HG02588 (cell line): ENCODE measurements around the gene UBA1.

Experiments
- ATAC-seq: cut with Tn5 transposase; IDR thresholded peaks from one replicate; pipeline ENCODE4 v1.9.1; 2021; ENCODE audit warnings: mild to moderate bottlenecking, moderate library complexity; ENCODE audit not compliant: unreplicated experiment

UBA1 gene

DNA sequence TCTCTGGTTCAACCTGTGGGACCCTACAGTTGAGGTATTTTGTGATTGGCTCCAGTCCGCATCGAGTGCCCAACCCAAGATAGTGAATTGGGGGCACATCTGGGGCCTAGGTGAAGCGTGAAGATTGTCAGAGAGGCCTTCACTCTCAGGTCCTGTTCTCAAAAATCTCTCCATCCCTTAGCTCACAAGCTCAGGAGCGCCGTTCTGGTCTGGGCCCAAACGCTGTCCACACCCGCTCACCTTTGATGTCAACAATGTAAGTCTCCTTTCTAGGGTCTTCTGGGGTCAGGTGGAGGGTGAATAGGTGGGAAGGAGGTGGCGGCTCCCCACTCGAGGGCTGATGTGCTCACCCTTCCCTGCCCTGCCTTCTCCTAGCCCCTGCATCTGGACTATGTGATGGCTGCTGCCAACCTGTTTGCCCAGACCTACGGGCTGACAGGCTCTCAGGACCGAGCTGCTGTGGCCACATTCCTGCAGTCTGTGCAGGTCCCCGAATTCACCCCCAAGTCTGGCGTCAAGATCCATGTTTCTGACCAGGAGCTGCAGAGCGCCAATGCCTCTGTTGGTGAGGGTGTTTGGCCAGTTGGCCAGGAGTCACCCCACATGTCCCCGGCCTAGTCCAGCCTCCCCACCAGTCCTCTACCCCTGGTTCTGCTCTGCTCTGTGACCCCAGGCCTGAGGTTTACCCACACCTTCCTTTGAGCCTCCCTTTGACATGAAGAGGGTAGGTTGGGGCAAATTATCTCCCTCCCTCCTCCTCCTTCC is 17.2 kb downstream of the UBA1 start:
- ATAC-seq, result no peak

DNA sequence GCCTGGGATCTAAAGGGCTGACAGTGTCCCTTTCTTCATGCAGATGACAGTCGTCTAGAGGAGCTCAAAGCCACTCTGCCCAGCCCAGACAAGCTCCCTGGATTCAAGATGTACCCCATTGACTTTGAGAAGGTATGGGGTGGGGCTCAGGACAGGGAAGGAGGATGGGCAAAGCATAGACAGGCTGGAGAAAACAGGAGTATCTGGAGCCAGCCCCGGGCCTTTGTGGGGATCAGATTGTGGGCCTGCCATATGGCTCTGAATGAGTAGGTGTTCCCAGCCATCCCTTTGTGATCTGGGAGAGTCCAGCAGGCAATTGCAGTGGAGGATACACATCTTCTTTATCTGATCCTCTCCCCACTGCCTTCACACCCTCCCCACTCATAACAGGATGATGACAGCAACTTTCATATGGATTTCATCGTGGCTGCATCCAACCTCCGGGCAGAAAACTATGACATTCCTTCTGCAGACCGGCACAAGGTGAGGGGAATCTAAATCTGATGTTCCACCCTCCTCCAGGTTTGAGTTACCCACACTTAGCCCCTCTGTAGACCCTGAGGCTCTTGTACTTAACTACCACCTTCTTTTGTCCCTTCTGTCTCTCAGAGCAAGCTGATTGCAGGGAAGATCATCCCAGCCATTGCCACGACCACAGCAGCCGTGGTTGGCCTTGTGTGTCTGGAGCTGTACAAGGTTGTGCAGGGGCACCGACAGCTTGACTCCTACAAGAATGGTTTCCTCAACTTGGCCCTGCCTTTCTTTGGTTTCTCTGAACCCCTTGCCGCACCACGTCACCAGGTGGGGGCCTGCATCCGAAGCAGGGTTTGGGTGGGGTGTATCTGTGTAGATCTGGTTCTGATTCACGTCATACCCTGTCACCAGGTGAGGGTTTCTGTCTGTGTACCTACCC is 19.0 kb downstream of the UBA1 start:
- ATAC-seq, result no peak

DNA sequence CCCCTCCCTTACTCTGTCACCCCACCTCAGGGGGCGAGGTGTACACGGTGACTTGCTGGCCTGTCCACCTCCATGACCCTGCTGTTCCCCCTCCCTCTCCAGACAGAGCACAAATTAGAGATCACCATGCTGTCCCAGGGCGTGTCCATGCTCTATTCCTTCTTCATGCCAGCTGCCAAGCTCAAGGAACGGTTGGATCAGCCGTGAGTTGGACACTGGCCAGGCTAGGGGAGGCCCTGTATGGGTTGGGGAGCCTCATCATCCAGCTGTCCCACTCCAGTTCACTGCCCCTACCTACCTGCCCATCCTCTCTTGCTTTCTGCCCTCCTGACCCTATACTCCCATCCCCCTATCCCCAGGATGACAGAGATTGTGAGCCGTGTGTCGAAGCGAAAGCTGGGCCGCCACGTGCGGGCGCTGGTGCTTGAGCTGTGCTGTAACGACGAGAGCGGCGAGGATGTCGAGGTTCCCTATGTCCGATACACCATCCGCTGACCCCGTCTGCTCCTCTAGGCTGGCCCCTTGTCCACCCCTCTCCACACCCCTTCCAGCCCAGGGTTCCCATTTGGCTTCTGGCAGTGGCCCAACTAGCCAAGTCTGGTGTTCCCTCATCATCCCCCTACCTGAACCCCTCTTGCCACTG is 20.9 kb downstream of the UBA1 start:
- ATAC-seq, result no peak

DNA sequence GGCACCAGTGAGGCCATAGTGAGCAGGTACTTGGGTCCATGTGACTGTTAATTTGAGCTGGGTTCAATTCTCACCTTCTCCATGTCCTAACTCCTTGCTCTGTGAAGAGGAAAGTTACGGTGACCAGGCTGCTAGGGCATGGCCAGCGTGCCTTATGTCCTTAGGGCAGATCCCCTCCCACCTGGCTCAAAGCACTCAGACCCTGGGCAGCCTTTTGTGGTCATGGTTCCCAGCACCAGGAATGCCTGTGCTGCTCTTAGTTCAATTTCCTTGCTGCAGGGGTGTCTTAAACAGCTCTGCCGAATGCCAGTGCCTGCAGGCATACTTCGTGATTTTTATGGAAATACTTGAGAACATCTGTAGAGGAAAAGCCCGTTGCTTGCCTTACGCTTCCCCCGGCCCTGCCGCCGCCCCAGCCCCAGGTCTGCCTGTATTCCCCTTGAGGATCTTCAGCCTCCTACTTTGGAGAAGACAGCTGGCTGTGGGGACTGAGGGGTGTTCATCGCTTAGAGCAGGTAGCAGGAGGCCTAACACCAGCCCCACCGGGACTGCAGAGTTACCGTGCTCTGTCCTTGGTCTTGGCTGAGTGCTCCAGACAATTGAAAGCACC is 21.8 kb downstream of the UBA1 start:
- no peak for ATAC-seq

DNA sequence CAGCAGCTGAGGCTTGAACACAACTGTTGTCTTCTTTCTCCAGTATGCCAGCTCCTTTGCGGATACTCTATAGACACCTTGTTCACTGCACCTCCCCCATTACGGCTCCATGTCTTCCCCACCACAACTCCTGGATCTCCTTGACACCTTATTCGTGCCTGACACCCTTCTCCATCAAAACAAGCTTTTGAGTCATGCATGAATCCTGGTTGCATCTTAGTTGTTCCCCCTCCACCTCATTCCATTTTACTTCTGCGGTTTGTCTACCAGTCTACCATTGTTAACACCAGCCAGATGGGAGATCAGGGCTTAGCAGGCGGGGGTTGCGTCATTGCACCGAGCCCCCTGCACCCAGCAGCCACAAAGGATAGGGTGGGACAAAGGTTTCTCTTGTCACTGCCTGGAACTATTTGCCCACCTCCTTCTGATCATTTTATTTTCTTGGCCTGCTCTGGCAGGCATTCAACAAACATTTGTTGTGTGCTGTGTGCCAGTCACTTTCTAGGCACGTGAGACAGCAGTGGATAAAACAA is 22.8 kb downstream of the UBA1 start:
- ATAC-seq, result no peak

DNA sequence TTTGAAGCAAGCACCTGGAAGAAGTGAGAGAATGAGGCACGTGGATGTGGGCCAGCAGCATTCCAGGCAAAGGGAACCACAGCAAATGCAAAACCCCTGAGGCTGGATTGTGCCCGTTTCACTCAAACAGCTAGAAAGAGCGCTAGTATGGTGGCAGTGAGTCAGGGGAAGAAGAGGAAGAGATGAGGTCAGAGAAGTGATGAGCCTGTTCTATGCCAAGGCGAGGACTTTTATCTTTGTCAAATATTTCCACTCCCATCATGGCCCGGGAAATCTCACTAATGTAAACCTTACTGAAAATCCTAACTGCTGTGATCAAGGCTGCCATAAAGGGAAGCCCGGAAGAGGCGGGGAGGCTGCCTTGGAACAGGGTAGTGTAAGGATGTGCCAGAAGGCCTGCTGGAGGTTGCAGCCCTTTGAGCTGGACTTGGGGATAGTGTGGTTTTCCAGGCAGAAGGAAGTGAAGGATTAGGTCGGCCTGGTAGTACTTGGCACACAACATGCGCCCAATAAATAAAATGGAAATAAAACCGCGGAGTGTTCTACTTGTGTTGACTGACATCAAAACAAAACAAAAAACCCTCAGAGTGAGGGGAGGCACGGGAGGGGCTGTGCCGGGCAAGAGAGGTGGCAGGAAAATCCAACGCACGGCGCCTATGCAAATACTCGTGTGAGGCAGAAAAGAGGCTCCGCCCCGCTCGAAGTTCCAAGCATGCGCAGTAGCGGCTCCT is 23.7 kb downstream of the UBA1 start:
- no peak for ATAC-seq

DNA sequence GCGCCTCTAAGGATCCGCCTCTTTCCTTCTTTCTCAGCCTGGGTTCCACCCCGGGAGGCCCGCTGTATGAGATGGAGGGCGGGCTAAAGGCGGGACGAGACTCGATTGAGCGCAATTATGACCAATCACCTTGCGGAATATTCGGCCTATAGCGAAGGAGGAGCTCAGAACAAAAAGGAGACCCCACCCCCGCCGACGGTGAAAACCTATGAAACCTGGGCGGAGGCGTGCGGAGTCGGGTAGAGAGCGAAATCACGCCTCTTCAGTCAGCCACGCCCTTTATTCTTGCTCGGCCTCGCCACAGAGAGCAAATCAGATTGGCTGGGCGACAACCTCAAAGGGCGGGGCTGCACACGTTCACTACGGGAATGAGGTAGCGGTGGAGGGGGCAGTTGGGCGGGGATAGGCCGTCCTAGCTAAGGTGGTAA is 24.2 kb downstream of the UBA1 start:
- ATAC-seq, result peak; percentile 86

DNA sequence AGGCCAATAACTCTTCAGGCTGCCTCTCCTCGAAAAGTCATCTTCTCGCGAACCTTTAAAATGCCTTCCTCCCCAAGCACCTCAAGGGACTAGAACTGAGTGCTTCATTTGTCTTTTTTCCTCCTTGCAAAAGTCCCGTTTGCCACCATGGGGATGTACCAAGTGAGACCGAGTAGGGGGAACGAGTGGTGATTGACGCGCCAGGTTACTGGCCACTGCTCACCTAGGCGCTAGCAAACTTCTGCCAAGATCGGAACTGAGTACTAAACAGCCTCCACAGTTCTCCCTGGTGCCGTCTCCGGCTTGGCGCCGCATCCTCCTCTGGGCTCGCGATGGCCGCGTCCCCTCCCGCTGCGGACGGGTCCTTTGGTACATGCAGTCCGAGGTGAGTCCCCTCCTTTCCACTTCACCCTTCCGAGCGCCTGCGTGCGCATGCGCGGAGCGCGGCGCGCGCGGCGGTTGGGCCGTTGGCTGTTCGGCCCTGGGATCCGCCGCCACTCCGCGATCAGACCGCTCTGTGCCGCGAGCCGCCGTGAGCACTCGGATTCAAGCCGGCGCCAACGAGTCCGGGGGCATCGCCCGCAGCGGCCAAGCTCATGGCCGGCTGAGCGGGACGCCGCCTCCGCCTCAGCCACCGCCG is 24.8 kb downstream of the UBA1 start, which contains the start of gene CDK16:
CDK16 (plus strand) TSS at position 402 of the 640 bp plus-strand sequence. CDS start 4,877 bp downstream, outside the sequence.
- ATAC-seq, result peak; percentile 39

DNA sequence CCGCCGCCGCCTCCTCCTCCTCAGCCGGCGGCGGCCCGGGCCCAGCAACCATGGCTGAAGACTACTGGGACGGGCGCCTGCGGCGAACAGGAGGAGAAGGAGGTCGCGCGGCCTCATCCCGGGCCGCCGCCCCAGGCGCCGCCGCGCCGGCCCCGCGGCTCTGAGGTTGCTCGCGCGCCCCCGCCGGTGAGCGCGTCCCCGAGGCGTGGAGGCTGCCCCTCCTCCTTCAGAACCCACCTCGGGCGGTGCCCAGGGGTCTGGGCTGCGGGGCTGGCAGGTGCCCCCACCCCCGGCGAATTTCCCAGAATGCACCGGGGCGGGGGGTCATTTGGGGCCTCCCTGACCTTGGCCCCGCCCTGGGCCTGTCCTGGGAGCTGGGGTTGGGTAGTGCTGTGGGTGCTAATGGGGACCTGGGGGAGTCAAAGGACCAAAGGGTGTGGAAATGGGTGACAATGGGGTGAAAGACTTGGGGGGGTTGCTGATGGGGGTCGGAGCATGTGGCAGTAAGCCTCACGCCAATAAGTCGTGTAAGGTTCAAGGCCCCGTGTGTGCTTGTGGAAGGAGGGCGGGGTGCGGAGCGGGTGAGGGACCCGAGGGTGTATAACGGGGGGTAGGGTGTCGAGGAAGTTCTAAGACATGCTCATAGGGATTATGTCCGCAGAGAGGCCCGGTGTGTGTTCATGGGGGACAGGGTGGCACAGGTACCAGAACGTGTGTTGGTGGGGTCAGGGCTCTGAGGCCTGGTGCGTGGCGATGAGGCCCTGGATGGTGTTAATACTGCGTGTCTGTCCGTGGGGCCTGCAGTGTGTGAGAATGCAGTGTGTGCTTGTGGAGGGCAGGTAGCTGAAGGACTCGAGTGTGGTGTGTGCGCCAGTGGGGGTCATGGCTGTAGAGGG is 25.5 kb downstream of the UBA1 start:
- no peak for ATAC-seq

DNA sequence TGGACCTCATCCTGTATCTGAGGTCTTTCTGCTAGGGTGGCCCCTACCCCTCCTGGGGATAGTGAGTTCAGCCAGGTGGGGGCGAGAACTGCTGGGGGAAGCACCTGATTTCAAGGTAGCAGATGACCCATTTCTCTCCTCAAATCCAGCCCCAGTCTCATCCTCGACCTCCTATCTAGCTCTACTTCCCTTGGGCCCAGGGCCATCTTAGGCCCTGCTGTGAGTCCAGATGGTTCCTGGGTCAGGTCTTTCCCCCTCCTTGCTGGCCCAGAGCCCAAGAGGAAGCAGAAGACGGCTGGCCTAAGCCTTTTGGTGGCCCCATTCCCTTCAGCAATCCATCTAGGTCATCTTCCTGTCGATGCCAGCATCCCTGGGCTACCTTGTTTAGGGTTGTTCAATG is 28.1 kb downstream of the UBA1 start:
- ATAC-seq, result no peak

DNA sequence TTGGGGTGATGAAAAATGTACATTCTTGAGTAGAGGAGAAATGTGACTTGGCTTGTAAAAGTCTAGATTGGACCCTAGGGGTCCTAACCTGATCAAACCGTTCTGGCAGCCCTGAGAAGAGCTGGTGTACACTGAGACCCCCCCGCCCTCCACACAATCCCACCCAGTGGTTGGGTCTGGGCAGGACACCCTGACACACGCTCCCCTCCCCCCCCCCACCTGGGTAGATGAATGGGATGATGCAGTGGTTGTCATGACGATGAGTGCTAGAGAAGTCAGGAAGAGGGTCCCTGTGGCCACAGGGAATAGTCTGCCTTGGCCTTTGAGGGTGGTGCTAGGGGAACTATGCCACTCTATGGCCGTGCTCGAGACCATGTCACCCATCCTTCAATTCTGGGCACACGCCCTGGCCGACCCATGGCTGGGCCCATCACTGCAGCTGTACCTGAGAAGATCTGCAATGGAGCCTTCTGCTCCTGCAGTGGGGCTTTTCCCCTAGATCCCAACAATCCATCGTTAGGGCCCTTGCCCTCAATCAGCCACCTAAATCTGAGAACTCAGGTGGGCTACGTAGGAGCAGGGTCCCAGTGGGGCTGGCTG is 29.2 kb downstream of the UBA1 start:
- no peak for ATAC-seq

DNA sequence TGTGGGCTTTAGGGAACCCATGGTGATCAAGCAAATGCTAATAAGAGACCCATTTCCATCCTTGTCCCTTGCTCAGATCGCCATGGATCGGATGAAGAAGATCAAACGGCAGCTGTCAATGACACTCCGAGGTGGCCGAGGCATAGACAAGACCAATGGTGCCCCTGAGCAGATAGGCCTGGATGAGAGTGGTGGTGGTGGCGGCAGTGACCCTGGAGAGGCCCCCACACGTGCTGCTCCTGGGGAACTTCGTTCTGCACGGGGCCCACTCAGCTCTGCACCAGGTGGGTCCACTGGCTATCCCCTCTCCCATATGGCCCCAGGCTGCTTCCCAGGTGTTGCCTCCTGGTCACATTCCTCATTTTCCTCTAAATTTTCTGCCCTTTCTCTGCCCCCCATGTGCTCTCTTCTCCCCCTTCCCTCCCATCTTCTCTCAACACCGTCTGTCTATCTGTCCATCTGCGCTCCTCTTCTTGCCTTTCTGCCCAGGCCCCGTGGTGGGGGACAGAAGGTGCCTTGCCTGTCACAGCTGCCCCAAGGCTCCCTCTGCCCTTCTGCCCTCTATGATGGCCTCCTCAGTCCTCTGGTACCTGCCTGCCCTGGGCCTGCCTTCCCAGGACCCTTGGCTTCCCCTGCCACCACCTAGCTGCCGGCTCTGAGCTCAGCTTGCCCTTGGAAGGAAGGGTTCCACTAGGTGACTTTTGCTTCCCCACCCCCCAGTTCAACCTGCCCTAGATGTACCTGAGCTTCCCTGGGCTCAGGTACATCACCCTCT is 30.0 kb downstream of the UBA1 start:
- no peak for ATAC-seq

DNA sequence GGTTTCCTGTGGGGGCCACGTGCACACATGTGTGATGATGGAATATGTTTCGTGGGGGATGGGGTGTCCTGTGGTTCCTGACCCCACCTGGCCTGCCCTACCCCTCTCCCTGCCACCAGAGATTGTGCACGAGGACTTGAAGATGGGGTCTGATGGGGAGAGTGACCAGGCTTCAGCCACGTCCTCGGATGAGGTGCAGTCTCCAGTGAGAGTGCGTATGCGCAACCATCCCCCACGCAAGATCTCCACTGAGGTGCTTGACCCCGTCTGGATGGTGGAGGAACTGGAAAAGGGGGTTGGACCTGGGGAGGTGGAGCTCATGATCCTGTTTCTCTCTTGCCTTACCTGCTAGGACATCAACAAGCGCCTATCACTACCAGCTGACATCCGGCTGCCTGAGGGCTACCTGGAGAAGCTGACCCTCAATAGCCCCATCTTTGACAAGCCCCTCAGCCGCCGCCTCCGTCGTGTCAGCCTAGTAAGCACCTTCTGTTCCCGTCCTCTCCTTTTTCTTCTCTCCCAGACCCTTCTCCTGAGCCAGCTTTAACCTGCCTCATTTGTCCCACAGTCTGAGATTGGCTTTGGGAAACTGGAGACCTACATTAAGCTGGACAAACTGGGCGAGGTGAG is 30.8 kb downstream of the UBA1 start:
- ATAC-seq, result no peak

DNA sequence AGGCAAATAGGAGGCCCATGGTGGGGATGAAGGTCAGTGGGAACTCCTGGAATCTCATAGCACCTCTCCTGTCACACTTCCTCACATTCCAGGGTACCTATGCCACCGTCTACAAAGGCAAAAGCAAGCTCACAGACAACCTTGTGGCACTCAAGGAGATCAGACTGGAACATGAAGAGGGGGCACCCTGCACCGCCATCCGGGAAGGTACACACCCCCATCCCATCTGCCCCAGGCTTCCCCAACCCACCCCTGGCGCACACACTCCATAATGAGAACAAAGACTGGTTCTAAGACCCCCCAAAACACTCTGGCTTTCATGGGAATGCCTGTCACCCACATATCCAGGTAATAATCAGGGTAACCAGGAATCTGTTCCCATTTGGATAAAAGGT is 31.3 kb downstream of the UBA1 start:
- ATAC-seq, result no peak

DNA sequence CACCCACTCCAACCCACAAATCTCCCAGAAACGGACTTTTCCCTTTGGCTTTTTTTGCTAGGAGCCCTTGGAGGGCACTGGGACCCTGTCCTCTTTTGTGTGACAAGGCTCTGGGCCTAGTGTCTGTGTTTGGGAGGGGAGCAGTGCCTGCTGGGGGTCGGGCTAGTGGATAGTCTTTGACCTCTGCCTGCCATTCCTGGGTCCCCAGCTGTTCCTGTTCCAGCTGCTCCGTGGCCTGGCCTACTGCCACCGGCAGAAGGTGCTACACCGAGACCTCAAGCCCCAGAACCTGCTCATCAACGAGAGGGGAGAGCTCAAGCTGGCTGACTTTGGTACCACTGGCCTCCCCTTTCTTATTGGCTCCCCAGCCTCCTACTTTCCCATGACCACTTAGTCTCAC is 32.4 kb downstream of the UBA1 start:
- no peak for ATAC-seq

DNA sequence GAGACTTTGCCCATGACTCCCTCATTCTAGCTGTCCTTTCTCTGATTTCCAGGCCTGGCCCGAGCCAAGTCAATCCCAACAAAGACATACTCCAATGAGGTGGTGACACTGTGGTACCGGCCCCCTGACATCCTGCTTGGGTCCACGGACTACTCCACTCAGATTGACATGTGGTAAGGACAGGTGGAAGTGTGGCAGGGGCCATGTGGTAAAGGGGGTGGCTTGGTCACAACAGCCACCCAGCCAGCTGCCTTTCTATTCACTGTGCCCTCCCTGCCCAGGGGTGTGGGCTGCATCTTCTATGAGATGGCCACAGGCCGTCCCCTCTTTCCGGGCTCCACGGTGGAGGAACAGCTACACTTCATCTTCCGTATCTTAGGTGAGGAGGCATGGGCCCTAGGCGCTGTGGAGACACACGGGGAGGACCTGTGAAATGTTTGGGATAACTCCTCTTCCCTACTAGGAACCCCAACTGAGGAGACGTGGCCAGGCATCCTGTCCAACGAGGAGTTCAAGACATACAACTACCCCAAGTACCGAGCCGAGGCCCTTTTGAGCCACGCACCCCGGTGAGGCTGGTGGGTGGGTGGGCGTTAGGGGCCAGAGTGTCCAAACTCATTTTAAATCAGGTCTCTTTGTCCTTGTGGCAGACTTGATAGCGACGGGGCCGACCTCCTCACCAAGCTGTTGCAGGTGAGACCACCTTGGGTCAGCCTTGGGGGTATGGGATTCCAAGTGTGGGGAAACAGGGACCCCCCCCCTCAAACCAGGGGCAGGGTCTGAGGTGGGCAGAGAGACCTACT is 33.1 kb downstream of the UBA1 start:
- ATAC-seq, result no peak

DNA sequence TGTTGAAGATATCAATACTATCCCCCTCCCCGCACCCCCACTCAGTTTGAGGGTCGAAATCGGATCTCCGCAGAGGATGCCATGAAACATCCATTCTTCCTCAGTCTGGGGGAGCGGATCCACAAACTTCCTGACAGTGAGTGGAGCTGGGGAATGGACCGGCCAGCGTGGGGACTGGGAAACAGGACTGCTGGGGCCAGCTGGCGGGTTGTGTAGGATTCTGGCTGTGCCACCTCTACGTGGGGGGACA is 33.6 kb downstream of the UBA1 start:
- no peak for ATAC-seq
